CD4-positive, alpha-beta T cell treated with Interleukin-17A for 4 hours (primary cell): ENCODE data around the gene EMP2.
"Not testable (repeated sequence)": the region's sequence is repeated elsewhere in the genome, so short reads cannot be mapped to it uniquely, and the experiment has no call there.

Experiments
- DNase-seq: peaks from one replicate; pipeline ENCODE4 v3.0.0-alpha.2; 2020; ENCODE audit warnings: mixed read lengths

EMP2 gene

GRCh38 chr16:10579965-10580882 is at the start of gene EMP2:
TSS of gene EMP2 (minus strand) at chr16:10580598. CDS start at chr16:10547617, 32,981 bp downstream.
- DNase-seq: no peak

DNA sequence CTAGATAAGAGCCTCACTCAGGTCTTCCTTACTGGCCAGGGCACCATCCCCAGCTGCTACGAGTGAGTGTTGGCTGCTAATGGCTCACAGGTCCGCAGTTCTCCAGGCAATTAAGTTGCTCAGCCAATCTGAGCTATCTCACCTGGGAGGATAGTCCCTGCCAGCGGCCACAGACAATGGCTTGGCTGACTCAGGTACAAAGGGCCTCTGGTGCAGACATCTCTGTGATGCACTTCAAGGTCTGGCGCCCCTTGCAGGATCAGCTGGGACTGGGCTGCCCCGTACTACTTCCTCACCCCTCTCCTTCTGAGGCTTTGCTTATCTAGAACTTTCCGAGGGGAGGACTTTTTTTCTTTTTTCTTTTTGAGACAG is 49.2 kb upstream of the EMP2 start:
- DNase-seq: no peak

GRCh38 chr16:10625595-10626357 is 45.4 kb upstream of the EMP2 start:
- DNase-seq: no peak

- no peak for DNase-seq
Observed at GRCh38 chr16:10624527-10624926, 44.1 kb upstream of the EMP2 start.

DNA sequence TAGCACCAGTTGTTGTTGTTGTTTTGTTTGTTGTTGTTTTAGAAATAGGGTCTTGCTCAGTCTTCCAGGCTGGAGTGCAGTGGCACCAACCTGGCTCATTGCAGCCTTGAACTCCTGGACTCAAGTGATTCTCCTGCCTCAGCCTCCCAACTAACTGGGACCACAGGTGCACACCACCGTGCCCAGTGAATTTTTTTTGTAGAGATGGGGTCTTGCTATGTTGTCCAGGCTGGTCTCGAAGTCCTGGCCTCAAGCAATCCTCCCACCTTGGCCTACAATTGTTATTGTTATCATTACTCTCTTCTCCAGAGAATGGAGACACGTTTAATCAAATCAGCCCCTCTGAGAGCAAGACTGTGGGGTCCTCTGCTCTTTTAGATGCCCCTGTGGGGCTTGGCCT is 42.7 kb upstream of the EMP2 start:
- DNase-seq: no peak

DNA sequence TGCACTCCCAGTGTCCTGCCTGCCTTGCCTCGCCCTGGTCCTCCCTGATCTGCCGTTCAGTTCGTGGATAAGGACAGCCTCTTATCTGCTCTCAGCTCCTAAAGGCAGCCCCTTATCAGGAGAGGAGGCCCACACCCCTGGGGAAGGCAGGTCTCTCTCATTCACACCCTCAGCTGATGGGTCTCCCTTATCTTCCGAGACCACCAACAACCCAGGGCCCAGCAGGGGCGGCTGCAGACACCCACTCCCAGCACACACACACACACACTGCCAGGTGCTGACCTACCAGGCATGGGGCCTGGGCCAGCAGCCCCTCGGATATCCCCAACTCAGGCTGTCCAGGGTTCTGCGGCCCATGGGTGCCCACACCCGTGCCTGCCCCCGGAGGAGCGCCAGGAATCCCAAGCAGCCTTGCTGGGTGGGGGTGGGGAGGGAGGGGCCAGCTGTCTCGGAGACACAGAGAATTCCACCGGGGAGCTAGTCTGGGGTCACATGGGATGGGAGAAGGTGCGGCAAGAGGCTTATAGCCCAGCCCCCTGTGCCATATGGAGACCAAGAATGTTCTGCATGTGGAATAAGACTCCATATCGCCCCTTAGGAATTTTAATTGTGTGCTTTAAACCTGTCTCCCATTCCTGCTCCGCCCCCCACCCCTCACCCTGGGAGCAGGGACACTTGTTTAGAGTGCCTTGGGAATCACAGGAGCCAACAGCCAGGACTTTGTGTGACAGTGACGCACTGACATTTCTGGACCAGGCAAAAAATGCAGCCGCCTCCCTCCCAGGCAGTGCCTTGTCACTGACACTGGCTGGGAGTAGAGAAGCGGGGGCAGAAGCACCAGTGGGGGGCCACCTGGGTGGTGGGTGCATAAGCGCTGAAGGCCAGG is 41.9 kb upstream of the EMP2 start:
- DNase-seq: no peak

- DNase-seq: not testable (repeated sequence)
Observed at GRCh38 chr16:10621216-10621949, 41.0 kb upstream of the EMP2 start.

DNA sequence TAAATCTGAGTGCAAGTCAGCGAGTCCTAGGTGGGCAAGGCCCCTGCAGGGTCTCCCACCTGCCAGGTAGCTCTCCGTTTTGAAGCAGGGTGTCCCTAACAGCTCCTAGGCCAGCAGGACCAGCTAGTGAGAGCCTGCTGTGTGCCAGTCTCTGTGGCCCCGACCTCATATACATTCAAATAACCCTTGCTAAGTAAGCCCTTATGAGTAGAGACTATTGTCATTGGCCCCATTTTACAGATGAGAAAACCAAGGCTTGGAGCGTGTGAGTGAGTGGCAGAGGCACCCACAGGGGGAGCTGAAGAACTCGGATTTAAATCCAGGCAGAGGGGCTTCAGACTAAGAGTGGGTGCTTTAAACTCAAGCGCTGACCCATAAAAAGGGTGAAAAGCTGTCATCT is 39.7 kb upstream of the EMP2 start:
- no peak for DNase-seq

- no peak for DNase-seq
Observed at GRCh38 chr16:10619271-10619849, 39.0 kb upstream of the EMP2 start.

- DNase-seq: no peak
Observed at GRCh38 chr16:10618710-10619209, 38.4 kb upstream of the EMP2 start.

GRCh38 chr16:10617662-10618420 is 37.4 kb upstream of the EMP2 start:
- no peak for DNase-seq

- no peak for DNase-seq
Observed at GRCh38 chr16:10616756-10617640, 36.6 kb upstream of the EMP2 start.

GRCh38 chr16:10616419-10616755 is 36.0 kb upstream of the EMP2 start:
- DNase-seq: no peak

GRCh38 chr16:10614685-10615084 is 34.3 kb upstream of the EMP2 start:
- DNase-seq: no peak

DNA sequence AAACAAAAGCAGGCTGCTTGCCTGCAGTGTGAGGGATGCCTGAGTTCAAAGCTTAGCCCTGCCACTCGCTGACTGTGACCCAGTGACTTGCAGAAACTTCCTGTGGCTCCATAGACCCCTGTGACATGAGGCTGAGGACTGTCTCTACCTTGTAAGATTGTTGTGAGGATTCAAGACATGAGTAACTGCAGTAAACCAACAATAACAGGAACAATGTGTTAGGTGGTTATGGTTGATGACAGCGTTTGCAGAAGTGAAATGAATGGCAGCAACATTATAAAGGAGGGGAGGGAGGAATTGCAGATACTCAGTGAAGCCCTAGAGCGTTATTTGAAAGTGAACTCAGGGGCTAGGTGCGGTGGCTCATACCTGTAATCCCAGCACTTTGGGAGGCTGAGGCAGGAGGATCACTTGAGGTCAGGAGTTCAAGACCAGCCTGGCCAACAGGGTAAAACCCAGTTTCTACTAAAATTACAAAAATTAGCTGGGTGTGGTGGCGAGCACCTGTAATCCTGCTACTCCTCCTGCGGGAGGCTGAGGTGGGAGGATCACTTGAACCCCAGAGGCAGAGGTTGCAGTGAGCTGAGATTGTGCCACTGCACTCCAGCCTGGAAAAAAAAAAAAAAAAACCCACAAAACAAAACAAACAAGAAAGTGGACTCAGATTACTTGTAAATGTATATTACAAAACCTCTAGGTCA is 33.5 kb upstream of the EMP2 start:
- no peak for DNase-seq

GRCh38 chr16:10612649-10613179 is 32.3 kb upstream of the EMP2 start:
- DNase-seq: no peak

DNA sequence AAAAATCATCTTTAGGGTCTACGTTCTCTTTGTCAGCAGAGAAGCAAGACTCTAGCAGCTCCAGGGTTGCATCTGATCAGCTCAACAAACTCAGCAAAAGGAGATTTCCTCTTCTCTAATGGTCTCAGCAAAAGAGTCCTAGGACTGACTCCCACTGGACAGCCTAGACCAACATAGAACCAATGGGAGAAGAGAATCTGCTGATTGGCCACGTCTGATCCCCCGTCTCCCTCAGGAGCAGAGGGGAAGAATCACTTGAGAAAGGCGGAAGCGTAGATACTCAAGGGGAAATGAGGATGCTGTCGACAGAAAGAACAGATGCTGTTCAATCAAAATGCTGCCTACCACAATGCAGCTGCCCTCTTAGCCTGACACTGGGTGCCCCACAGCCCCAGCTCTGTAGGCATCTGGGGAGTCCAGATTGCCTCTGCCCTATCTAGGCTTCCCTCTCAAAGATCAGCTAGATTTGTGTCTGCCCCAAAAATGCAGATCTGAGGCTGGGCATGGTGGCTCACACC is 31.5 kb upstream of the EMP2 start:
- DNase-seq: no peak

- no peak for DNase-seq
Observed at GRCh38 chr16:10610499-10611184, 30.2 kb upstream of the EMP2 start.
